GM18520 (cell line): ENCODE data around the gene GASK1B.
A peak's percentile ranks its signal among the peaks of the same experiment; 100 is the strongest.

Experiments
- ATAC-seq: cut with Tn5 transposase; IDR thresholded peaks from one replicate; pipeline ENCODE4 v1.9.1; 2021; ENCODE audit not compliant: unreplicated experiment

Gene GASK1B

DNA sequence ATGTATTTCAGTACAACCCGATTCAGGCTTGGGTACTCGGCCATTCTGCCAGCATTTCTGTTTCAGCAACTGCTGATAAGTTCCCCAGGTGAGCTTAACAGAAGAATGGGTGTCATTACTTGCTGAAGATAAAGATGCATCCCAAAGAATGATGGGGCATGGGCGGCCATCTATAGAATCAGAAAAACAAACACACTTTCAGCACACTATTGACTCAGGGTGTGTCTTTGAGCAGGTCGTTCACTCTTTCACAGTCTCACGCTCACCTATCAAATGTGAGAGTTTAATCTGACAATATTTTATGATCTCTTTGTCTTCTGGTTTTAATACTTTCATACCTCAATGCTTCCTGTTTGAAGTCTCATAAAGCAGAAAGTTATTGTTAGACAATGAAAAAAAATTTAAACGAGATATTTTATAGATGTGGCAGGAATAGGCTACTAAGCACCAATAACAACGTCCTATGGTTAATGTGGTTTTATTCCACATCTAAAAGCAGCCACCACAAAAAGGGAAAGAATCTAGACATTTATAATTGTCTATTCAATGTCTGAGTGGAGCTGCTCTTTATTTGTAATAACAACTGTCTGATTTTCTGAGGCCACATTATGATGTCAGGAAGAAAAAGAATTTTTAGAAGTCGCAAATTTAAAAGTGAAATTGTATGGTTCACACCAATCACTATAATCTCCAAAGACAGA lies 17.0 kb downstream of the GASK1B start:
- no peak for ATAC-seq

DNA sequence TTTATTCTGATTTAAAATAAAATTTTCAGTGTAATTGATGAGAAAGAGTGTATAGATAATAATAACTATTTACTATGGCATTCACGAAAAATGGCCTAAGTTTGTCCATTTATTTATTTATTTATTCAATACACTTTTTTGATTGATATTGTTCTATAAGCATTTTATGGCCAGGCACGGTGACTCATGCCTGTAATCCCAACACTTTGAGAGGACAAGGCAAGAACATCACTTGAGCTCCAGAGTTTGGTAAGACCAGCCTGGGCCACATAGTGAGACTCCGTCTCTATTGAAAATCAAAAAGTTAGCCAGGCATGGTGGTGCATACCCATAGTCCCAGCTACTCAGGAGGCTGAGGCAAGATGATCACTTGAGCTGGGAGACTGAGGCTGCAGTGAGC lies 25.7 kb downstream of the GASK1B start:
- no peak for ATAC-seq

DNA sequence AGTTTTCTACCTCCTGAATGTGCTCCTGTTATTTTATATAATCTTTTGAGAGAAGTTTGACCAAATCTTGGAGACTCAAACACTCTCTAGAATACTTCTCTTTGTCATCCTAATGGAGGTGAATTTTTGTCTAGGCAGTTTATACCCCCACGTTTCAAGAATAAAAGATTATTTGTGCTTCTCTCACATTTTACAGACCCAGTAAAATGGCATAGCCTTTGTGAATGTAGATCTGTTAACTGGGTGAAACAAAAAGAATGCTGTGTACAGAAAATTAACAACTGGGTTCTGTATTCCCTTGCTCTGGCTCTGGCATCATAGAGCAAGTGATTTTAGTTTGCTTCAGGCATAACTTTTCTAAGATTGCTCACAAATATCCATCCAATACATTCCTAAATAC lies 26.1 kb downstream of the GASK1B start:
- no peak for ATAC-seq

DNA sequence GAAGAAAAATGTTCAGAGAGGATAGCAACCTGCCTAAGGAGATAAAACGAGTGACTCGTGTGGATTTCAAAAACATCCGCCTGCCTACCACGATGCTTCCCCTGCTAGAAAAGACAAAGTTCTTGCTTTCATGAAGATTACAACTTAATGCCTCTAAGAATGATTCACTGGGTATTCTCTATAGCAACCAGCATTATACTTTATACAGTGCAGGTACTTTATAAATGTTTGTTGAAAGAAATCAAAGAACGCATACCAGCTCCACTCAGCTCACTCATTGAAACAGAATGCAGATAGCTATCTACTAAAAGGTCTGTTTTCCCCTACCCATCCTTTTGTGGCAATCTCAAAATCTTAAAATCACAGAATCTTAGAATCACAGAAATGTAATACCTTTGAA lies 33.7 kb downstream of the GASK1B start:
- no peak for ATAC-seq

DNA sequence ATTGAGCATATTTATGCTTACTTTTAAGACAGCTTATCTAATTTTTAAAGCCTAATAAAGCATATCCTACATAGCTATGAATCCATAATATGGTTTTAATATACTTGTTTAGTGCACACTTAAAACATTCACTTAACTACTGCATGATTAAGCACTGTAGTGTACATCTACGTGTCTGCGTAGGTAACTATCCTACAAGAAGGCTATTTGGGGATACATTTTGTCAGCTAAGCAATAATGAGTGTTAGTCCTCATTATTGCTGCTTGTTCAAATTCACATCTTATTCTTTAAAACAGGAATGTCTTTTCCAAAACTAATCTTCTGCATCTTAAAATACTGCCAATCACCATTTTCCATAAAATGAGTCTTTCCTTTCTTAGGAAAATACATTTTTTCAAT lies 38.6 kb downstream of the GASK1B start:
- no peak for ATAC-seq

DNA sequence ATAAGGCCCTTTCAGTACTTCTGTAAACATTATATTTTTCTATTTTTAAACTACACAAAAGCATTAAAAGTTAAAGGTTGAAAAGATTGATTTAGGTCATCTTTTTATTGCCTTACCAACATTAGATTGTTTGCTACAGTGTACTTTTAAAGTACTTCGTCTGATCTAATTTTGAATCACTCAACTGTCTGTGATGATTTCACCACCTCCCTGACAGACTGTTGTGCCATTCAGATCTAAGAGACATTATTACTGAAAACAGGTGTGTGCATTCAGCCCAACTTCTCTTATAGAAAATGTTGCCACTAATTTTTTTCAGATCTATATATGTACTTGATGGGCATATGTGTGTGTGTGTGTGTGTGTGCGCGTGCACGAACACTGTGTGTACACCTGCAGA lies 39.3 kb downstream of the GASK1B start:
- no peak for ATAC-seq

DNA sequence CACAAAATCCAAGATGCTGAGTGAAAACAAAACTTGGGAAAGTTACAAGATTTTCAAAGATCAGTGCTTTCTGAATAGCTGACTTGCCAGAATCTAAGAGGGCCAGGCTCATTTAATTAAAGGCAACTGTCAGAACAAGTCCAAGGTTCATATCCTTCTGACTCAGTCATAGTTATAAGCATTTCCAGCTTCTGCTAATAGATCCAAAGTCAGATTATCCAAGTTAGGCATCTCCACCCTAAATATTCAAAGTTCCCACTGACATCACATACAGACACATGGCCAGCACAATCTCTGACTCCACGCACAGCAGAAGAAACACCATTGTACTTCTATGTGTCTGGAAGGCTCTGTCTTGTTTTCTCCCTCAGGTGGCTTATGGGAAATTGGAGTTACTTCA lies 41.8 kb downstream of the GASK1B start:
- no peak for ATAC-seq

DNA sequence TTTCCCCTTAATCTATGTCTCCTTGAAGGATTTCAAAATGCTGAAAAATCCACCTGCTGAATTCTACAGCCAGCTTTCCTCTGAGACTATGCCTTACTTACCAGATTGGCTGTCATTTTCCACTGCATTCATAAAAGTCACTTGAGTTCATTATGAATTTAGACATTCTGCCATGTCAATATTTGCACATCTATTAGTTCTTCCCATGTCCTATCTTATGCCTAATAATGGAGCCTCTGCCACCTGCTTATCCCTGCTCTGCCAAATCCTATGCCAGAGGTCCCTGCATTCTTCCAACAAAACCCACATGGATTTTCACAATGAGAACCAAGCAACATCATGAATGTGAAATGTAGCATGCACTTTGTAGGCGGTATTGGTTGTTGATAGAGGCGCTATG lies 42.6 kb downstream of the GASK1B start:
- ATAC-seq: no peak

DNA sequence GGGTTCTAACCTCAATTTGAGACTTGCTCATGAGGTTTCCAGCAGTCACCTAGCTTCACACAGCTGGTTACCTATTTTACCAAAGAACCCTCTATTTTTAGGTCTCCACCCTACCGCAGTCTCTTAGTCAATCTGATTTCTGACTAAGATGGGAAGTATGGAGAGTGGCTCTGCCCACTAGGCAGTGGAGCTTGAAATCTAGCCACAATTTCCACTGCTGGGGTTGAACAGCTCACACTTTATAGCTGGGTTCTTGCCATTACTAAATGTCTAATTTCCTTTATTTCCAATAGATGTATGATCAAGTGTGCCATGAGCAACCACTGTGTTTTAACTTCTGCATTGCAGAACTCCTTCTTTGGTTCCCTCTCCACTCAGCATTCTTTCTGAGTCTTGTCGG lies 43.1 kb downstream of the GASK1B start:
- peak; percentile 65 for ATAC-seq

DNA sequence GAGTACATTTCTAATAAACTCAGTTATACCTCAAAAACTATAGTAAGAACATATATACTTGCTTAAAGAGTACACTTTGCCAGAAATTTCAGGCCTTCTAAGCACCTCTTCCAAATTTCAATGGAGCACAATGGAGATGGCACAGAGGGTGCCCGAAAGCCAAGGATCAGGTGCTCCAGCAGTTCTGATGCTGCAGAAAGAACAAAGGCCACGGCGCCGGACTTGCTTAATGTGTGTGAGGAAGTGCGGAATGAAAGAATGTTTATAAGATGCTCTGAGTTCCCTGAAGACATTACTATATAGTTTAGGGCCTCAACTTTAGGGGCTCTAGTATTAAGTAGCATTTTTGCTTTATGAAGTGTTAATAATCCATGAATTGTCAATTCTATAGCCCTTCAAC lies 44.3 kb downstream of the GASK1B start:
- ATAC-seq: no peak

DNA sequence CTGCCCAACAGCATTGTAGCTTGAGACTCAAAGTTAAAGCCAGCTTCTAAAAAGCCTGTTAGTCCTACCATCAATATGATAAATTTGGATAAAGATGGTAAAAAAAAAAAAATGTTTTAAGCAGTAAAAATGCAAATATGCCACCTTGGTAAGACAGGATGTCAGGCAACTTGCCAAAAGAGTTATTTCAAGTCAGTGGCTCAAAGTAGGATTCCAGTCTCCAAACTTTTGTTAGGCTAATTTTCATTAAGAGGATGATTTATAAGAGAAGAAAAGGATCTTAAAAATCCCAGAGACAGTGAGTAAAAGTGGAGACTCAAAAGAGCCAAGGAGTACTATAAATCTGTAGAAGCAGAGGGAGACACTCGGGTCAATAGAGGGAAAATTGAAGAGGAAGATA lies 47.5 kb downstream of the GASK1B start:
- no peak for ATAC-seq
